ENCODE results near the gene MED16. TPM values are rescaled to one million over a fixed set of nuclear protein-coding genes. Genes with fewer than 3 reads are reported as not detected.

Gene MED16
- total RNA-seq, 1 experiment from 2014 or later = 83.1 TPM

DNA sequence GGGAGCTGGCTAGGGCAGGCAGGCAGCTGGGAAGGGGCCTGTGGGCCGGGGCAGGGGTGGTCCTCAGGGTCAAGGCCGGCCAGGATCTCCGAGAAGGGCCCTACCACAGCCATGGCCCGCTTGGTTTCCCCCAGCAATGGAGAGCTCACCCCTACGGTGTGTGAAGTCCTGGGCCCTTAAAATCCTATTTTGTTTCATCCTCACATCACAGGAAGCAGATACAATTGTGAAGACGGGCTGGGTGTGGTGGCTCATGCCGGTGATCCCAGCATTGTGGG lies 9.0 kb upstream of the MED16 start:
- H3K79me1 ChIP-seq (ENCODE audit: insufficient read depth, low read depth, low read length, poor library complexity, severe bottlenecking) = peaks cover 7% of the 10 kb centered on the region
- no peak overlapping the region for H3K27ac ChIP-seq (ENCODE audit: insufficient read length, low read depth, low read length)
- Mint-ChIP-seq H3K27me3 (ENCODE audit: low read depth) (no peaks in the 10 kb centered on the region; the same call in 1 of the 2 replicates), H3K27ac (no peak overlapping the region), H3K36me3 (ENCODE audit: insufficient read depth in 1 of 3, low read depth in 3 of 3) (peaks cover 2 to 21% (median 20%) of the 10 kb centered on the region in 3 experiments; a peak in 4 of 7 replicates), H3K9me3 (no peaks in the 10 kb centered on the region), H3K4me3 (no peak overlapping the region), H3K4me1 (peaks cover 0 to 29% of the 10 kb centered on the region in 2 experiments; a peak in 2 of 4 replicates)
- peaks cover 3% of the 10 kb centered on the region; the same call in 1 of the 2 replicates for H3K79me2 ChIP-seq (ENCODE audit: insufficient read depth, low read length)
- no peak for TF ChIP-seq CTCF (conservative IDR thresholded peaks at IDR 0.05)
- H3K9ac ChIP-seq (ENCODE audit: extremely low read depth, insufficient read length, low read length) = no peak overlapping the region
- no peak overlapping the region for H3K18ac ChIP-seq (ENCODE audit: insufficient read length, low read depth, low read length)
- H3T11ph ChIP-seq (ENCODE audit: low read length) = no peak overlapping the region
- H2BK12ac ChIP-seq (ENCODE audit: insufficient read length, low read depth, low read length) = no peak overlapping the region
- H4K5ac ChIP-seq (ENCODE audit: insufficient read length, low read depth, low read length) = no peak overlapping the region
- no peaks in the 10 kb centered on the region for H3K9me3 ChIP-seq (ENCODE audit: control insufficient read depth, low read depth, low read length)
- no peak overlapping the region for H2AK5ac ChIP-seq (ENCODE audit: insufficient read length, low read length)
- no peak overlapping the region for H4K91ac ChIP-seq (ENCODE audit: insufficient read length, low read depth, low read length)
- H3K56ac ChIP-seq (ENCODE audit: insufficient read length, low read depth, low read length) = no peak overlapping the region
- no peak overlapping the region for H2AFZ ChIP-seq (ENCODE audit: low read length)
- no peak overlapping the region for H3K23ac ChIP-seq (ENCODE audit: insufficient read length, low read depth, low read length)
- no peak for DNase-seq
- H3K4me2 ChIP-seq (ENCODE audit: insufficient read depth, insufficient read length, low read length) = no peak overlapping the region
- no peak overlapping the region for H2BK15ac ChIP-seq (ENCODE audit: low read depth, low read length)
- no peaks in the 10 kb centered on the region for H3K23me2 ChIP-seq (ENCODE audit: insufficient read length, low read depth, low read length, poor library complexity, severe bottlenecking)
- H4K20me1 ChIP-seq (ENCODE audit: control insufficient read depth, insufficient read depth, insufficient read length) = no peaks in the 10 kb centered on the region
- H4K8ac ChIP-seq (replicated peaks; ENCODE audit: insufficient read length, low read depth, low read length) = no peak overlapping the region
- H2BK20ac ChIP-seq (ENCODE audit: low read depth, low read length, poor library complexity, severe bottlenecking) = no peak overlapping the region
- H3K14ac ChIP-seq (ENCODE audit: insufficient read depth, low read length) = no peak overlapping the region
- H3K27me3 ChIP-seq (ENCODE audit: insufficient read depth, low read length) = no peaks in the 10 kb centered on the region
- no peak overlapping the region for H2BK120ac ChIP-seq (ENCODE audit: low read depth, low read length, poor library complexity, severe bottlenecking)
- H2BK5ac ChIP-seq (ENCODE audit: insufficient read length, low read length) = no peak overlapping the region
- H3K4me1 ChIP-seq (ENCODE audit: insufficient read depth, low read length) = no peaks in the 10 kb centered on the region; the same call in 1 of the 2 replicates
- WGBS (ENCODE audit: extremely low coverage, insufficient read length, low lambda C conversion rate) = no CpG with 5 or more reads among the region's 7 CpGs
- H3K4ac ChIP-seq (ENCODE audit: low read depth, low read length) = no peak overlapping the region

All from H9 (cell line).